AG04450 (cell line): Measurements from ENCODE around the gene MAOA. TPM values are rescaled to one million over a fixed set of nuclear protein-coding genes. Genes with fewer than 3 reads are reported as not detected.

ENCODE experiments used
- CTCF ChIA-PET: fragments of 300-600, 350-600 bp; formaldehyde crosslinking; extraction: SDS; loops from one replicate; lab custom pipeline; 2022; ENCODE audit warnings: antibody characterized with exemption, inconsistent platforms; lab: Charles Lee
- POLR2A ChIA-PET: fragments of 350-600 bp; formaldehyde crosslinking; extraction: SDS; loops from one replicate; lab custom pipeline; 2021; ENCODE audit warnings: antibody characterized with exemption, inconsistent platforms; lab: Yijun Ruan, JAX
- DNase-seq: peaks from one replicate; pipeline ENCODE4 v3.0.0-alpha.2; 2011; ENCODE audit warnings: low read depth, low spot score
- H3K27ac ChIP-seq: one replicate; pipeline ENCODE4 v1.5.1; 2012; ENCODE audit warnings: low read depth, low read length, control low read depth
- H3K27me3 ChIP-seq: one replicate; pipeline ENCODE4 v1.6.0; 2012; ENCODE audit warnings: low read length; ENCODE audit not compliant: control insufficient read depth, insufficient read depth
- H3K4me3 ChIP-seq: 2 replicates; pipeline ENCODE4 v1.5.1; 2011; ENCODE audit warnings: mild to moderate bottlenecking, low read depth, low read length, control low read depth
- H3K9me3 ChIP-seq: 2 replicates; pipeline ENCODE4 v1.5.1; 2012; ENCODE audit warnings: low read length; ENCODE audit not compliant: control insufficient read depth, insufficient read depth
- polyA plus RNA-seq: library from polyadenylated mRNA; depleted of rRNA; stranded (reverse); fragments of >200 nt; gene quantifications from 2 replicates; pipeline ENCODE4 v1.2.3, GENCODE V29; 2011
- TF ChIP-seq, protein P1 (sequence below): IDR thresholded peaks from 2 replicates; pipeline ENCODE4 v1.5.1; 2011; ENCODE audit warnings: low read depth, low read length, control low read depth, inconsistent platforms

MAOA gene
- polyA plus RNA-seq, 1 experiment: 0.40 TPM

DNA sequence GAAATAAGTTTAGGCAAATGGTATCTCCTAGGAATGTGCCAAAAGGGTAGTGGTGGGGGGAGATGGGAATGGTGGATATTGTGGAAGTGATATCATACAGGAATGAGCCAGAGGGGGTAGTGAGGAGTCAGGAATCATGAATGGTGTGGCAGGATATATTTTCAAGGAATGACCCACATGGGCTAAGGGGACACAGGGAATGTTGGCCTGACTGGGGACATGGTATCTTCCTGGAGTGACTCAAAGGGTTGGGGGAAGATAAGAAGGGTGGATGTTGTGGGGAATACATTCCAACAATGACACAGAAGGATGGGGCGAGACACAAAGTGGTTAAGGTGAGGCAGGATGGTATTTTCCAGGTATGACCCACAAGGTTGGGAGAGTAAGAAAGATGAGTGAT, 60.6 kb downstream of the MAOA start:
- no peak for DNase-seq
- H3K4me3 ChIP-seq: no peak overlapping the region
- POLR2A ChIA-PET: no interaction called here
- no peaks in the 10 kb centered on the region for H3K9me3 ChIP-seq
- CTCF ChIA-PET: no interaction called here
- TF ChIP-seq, protein P1, sequence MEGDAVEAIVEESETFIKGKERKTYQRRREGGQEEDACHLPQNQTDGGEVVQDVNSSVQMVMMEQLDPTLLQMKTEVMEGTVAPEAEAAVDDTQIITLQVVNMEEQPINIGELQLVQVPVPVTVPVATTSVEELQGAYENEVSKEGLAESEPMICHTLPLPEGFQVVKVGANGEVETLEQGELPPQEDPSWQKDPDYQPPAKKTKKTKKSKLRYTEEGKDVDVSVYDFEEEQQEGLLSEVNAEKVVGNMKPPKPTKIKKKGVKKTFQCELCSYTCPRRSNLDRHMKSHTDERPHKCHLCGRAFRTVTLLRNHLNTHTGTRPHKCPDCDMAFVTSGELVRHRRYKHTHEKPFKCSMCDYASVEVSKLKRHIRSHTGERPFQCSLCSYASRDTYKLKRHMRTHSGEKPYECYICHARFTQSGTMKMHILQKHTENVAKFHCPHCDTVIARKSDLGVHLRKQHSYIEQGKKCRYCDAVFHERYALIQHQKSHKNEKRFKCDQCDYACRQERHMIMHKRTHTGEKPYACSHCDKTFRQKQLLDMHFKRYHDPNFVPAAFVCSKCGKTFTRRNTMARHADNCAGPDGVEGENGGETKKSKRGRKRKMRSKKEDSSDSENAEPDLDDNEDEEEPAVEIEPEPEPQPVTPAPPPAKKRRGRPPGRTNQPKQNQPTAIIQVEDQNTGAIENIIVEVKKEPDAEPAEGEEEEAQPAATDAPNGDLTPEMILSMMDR: no peak
- H3K27ac ChIP-seq: no peak overlapping the region
- no peaks in the 10 kb centered on the region for H3K27me3 ChIP-seq

DNA sequence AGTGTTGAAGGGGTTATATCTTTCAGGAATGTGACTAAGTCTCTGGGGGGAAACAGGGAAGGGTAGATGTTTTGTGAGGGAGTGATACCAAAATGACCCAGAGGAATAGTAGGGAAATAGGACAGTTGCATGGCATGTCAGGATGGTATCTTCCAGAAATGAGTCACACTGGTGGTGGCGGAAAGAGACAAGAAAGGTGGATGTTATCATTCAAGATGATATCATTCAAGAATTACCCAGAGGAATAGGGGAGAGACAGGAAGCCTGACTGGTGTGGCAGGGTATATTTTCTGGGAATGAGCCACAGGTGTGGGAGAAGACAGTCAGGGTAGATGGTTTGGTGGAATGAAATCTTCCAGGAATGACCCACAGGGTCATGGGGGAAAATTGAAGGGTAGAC, 61.1 kb downstream of the MAOA start:
- Histone ChIP-seq H3K9me3 (no peaks in the 10 kb centered on the region), H3K27ac (no peak overlapping the region), H3K27me3 (no peaks in the 10 kb centered on the region), H3K4me3 (no peak overlapping the region)
- ChIA-PET POLR2A (no interaction called here), CTCF (no interaction called here)
- no peak for DNase-seq
- TF ChIP-seq, protein P1: no peak

DNA sequence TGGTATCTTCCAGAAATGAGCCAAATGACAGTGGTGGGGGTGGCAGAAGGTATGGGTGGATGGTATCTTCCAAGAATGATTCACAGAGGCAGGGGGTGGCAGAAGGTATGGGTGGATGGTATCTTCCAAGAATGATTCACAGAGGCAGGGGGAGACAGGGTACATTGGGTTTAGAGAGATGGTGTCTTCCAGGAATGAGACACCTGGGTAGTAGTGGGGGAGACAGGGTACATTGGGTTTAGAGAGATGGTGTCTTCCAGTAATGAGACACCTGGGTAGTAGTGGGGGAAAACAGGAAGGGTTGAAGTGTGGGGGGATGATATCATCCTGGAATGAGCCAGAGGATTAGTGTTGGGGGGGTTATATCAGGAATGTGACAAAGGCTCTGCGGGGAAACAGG, 62.0 kb downstream of the MAOA start:
- POLR2A ChIA-PET: no interaction called here
- CTCF ChIA-PET: no interaction called here
- H3K9me3 ChIP-seq: no peaks in the 10 kb centered on the region
- no peak overlapping the region for H3K4me3 ChIP-seq
- H3K27me3 ChIP-seq: no peaks in the 10 kb centered on the region
- no peak overlapping the region for H3K27ac ChIP-seq
- TF ChIP-seq, protein P1: no peak
- DNase-seq: no peak

DNA sequence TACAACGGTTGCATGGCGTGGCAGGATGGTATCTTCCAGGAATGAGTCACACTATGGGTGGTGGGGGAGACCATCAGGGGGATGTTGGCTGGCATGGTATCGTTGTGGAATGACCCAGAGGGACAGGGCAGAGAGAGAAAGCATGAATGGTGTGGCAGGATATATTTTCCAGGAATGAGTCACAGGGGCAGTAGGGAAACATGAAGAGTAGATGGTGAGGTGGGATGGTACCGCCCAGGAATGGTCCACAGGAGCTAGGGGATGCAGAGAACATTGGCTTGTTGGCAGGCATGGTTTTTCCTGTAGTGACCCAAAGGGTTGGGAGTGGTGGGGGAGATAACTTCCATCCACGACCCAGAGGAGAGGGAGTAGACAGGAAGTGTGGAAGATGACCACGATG, 62.4 kb downstream of the MAOA start:
- DNase-seq: no peak
- Histone ChIP-seq H3K9me3 (no peaks in the 10 kb centered on the region), H3K27me3 (no peaks in the 10 kb centered on the region), H3K27ac (no peak overlapping the region), H3K4me3 (no peak overlapping the region)
- ChIA-PET CTCF (no interaction called here), POLR2A (no interaction called here)
- TF ChIP-seq, protein P1: no peak

DNA sequence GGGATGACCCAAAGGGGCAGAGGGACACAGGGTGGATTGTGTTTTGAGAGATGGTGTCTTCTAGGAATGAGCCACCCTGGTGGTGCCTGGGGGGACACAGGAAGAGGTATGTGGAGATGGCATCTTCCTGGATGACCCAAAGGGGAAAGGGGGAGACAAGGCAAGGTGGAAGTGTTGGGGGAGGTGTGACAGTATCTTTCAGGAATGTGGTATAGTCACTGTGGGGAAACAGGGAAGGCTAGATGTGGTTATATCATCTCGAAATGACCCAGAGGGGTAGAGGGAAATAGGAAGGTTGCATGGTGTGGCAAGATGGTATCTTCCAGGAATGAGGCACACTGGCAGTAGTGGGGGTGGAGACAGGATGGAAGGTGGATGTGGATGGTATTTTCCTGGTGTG, 62.9 kb downstream of the MAOA start:
- Histone ChIP-seq H3K9me3 (no peaks in the 10 kb centered on the region), H3K27me3 (no peaks in the 10 kb centered on the region), H3K4me3 (no peak overlapping the region), H3K27ac (no peak overlapping the region)
- TF ChIP-seq, protein P1: no peak
- DNase-seq: no peak
- POLR2A ChIA-PET: no interaction called here
- CTCF ChIA-PET: no interaction called here
